Measurements from ENCODE around the gene ALPL.

Gene ALPL

GRCh38 chr1:21596174-21596573, 87.0 kb downstream of the ALPL start:
- Histone ChIP-seq H3K27ac (ENCODE audit: low read depth, low read length) (no peak overlapping the region), H3K79me2 (ENCODE audit: insufficient read depth, low read length) (no peaks in the 10 kb centered on the region)
- TF ChIP-seq, protein P1, sequence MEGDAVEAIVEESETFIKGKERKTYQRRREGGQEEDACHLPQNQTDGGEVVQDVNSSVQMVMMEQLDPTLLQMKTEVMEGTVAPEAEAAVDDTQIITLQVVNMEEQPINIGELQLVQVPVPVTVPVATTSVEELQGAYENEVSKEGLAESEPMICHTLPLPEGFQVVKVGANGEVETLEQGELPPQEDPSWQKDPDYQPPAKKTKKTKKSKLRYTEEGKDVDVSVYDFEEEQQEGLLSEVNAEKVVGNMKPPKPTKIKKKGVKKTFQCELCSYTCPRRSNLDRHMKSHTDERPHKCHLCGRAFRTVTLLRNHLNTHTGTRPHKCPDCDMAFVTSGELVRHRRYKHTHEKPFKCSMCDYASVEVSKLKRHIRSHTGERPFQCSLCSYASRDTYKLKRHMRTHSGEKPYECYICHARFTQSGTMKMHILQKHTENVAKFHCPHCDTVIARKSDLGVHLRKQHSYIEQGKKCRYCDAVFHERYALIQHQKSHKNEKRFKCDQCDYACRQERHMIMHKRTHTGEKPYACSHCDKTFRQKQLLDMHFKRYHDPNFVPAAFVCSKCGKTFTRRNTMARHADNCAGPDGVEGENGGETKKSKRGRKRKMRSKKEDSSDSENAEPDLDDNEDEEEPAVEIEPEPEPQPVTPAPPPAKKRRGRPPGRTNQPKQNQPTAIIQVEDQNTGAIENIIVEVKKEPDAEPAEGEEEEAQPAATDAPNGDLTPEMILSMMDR (IDR thresholded peaks at IDR 0.05; ENCODE audit: insufficient read depth, low read length, poor library complexity, severe bottlenecking): no peak
- no peak for TF ChIP-seq EZH2phosphoT487 (conservative IDR thresholded peaks at IDR 0.05; ENCODE audit: low read length)

DNA sequence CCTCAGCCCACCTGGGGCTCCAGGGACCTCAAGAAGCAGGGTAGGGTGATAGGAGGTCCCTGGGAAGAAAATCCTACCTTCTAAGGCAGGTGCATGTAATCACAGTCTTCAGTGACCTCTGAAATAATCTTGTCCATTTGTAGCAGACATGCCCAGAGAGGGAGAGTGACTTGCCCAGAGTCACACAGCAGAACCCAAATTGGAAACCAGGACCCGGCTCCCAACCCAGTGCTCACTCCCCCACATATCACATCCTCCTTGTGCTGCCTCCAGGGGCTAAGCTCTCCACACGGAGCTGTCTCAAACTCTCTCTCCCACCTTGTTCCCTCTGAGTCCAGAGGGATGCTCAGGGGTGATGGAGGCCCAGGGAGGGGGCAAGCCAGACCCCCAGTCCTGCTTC, 87.4 kb downstream of the ALPL start:
- H2AFZ ChIP-seq (ENCODE audit: low read depth, low read length, severe bottlenecking): no peak overlapping the region
- no peaks in the 10 kb centered on the region for H3K9me3 ChIP-seq (ENCODE audit: insufficient read depth, low read length)
- no peaks in the 10 kb centered on the region for H3K36me3 ChIP-seq (ENCODE audit: low read length)

More at GRCh38 chr1:21596174-21596573, 87.0 kb downstream of the ALPL start:
- H3F3A ChIP-seq (ENCODE audit: insufficient read depth): no peaks in the 10 kb centered on the region
- H2AFZ ChIP-seq (ENCODE audit: low read depth, low read length, severe bottlenecking): no peak overlapping the region
- no peaks in the 10 kb centered on the region for H4K20me1 ChIP-seq (ENCODE audit: low read depth, low read length)
- no peaks in the 10 kb centered on the region for H3K36me3 ChIP-seq (ENCODE audit: low read length)
- H3K9me3 ChIP-seq (ENCODE audit: insufficient read depth, low read length): no peaks in the 10 kb centered on the region
- H3K9ac ChIP-seq (ENCODE audit: low read length): no peak overlapping the region
- no peaks in the 10 kb centered on the region for H3K9me2 ChIP-seq (replicated peaks; ENCODE audit: insufficient read depth, low read length)
- H3K4me3 ChIP-seq (ENCODE audit: insufficient read depth, low read length, poor library complexity, severe bottlenecking): no peak overlapping the region
- no peak overlapping the region for H3K4me2 ChIP-seq (ENCODE audit: low read depth, low read length, poor library complexity, severe bottlenecking)
- no peaks in the 10 kb centered on the region for H3K27me3 ChIP-seq (ENCODE audit: low read length)

GRCh38 chr1:21597753-21598152, 88.5 kb downstream of the ALPL start:
- TF ChIP-seq EZH2phosphoT487 (conservative IDR thresholded peaks at IDR 0.05; ENCODE audit: low read length): no peak
- TF ChIP-seq, protein P1 (IDR thresholded peaks at IDR 0.05; ENCODE audit: insufficient read depth, low read length, poor library complexity, severe bottlenecking): no peak

More for the DNA sequence above, 87.4 kb downstream of the ALPL start:
- TF ChIP-seq EZH2phosphoT487 (conservative IDR thresholded peaks at IDR 0.05; ENCODE audit: low read length): no peak
- TF ChIP-seq, protein P1 (IDR thresholded peaks at IDR 0.05; ENCODE audit: insufficient read depth, low read length, poor library complexity, severe bottlenecking): no peak
- no peaks in the 10 kb centered on the region for H4K20me1 ChIP-seq (ENCODE audit: low read depth, low read length)
- no peak overlapping the region for H3K4me2 ChIP-seq (ENCODE audit: low read depth, low read length, poor library complexity, severe bottlenecking)
- H3K27me3 ChIP-seq (ENCODE audit: low read length): no peaks in the 10 kb centered on the region
- H3K4me3 ChIP-seq (ENCODE audit: insufficient read depth, low read length, poor library complexity, severe bottlenecking): no peak overlapping the region
- no peak overlapping the region for H3K27ac ChIP-seq (ENCODE audit: low read depth, low read length)
- no peak overlapping the region for H3K9ac ChIP-seq (ENCODE audit: low read length)
- no peaks in the 10 kb centered on the region for H3F3A ChIP-seq (ENCODE audit: insufficient read depth)
- H3K9me2 ChIP-seq (replicated peaks; ENCODE audit: insufficient read depth, low read length): no peaks in the 10 kb centered on the region
- H3K79me2 ChIP-seq (ENCODE audit: insufficient read depth, low read length): no peaks in the 10 kb centered on the region

More at GRCh38 chr1:21597753-21598152, 88.5 kb downstream of the ALPL start:
- H3K9me3 ChIP-seq (ENCODE audit: insufficient read depth, low read length): no peaks in the 10 kb centered on the region
- no peaks in the 10 kb centered on the region for H3K27me3 ChIP-seq (ENCODE audit: low read length)
- no peaks in the 10 kb centered on the region for H3K9me2 ChIP-seq (replicated peaks; ENCODE audit: insufficient read depth, low read length)
- H3K79me2 ChIP-seq (ENCODE audit: insufficient read depth, low read length): no peaks in the 10 kb centered on the region
- H3K9ac ChIP-seq (ENCODE audit: low read length): no peak overlapping the region
- no peaks in the 10 kb centered on the region for H3K36me3 ChIP-seq (ENCODE audit: low read length)
- H3K4me2 ChIP-seq (ENCODE audit: low read depth, low read length, poor library complexity, severe bottlenecking): no peak overlapping the region
- H3F3A ChIP-seq (ENCODE audit: insufficient read depth): no peaks in the 10 kb centered on the region
- no peaks in the 10 kb centered on the region for H4K20me1 ChIP-seq (ENCODE audit: low read depth, low read length)
- no peak overlapping the region for H2AFZ ChIP-seq (ENCODE audit: low read depth, low read length, severe bottlenecking)
- no peak overlapping the region for H3K4me3 ChIP-seq (ENCODE audit: insufficient read depth, low read length, poor library complexity, severe bottlenecking)
- H3K27ac ChIP-seq (ENCODE audit: low read depth, low read length): no peak overlapping the region
